Dermis lymphatic vessel endothelial cell (primary cell): ENCODE data around the gene PRMT2. TPM values are rescaled to one million over a fixed set of nuclear protein-coding genes. Genes with fewer than 3 reads are reported as not detected.

Source experiments
- total RNA-seq: library from RNA; depleted of rRNA; stranded (reverse); fragments of >200 nt; gene quantifications from 2 replicates; pipeline ENCODE4 v1.2.1, GENCODE V29; 2014

PRMT2 gene
- 136 and 141 TPM in 2 replicates for total RNA-seq

DNA sequence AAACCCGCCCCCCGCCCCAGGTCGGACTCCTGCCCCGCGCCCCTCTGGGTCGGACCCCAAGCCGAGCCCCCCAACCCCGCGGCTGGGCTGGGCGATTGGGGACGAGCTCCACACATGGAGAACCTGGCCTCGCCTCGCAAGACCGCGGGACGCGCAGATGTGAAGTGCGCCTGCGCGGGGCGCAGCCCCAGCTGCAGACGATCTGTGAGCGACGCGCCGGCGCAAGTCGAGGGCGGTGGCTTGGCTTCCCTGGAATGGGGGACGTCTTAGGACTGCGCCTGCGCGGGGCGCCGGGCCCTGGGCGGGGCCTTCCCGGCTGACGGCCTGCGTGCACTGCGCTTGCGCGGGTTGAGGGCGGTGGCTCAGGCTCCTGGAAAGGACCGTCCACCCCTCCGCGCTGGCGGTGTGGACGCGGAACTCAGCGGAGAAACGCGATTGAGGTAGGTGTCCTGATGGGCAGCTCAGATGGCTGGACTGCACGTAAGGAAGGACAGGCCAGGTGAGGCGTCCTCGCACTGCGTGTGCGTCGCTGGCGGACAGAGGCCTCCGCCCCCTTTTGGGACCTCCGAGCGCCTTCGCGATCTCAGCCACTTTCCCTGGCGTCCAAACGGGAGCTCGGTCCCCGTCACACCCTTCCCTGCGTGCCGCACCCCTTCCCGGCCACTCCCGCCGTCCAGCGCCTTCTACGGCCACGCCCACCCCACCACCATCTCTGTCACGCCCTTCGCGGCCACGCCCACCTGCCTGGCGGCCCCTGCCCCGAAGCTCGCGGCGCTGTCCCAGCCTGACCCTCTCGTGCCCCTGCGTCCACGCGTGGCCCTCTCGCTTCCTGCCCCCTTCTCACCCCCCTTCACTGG is at the start of gene PRMT2:
PRMT2 (plus strand) TSS at position 351 of the 857 bp plus-strand sequence. CDS start 1,278 bp downstream, outside the sequence.

DNA sequence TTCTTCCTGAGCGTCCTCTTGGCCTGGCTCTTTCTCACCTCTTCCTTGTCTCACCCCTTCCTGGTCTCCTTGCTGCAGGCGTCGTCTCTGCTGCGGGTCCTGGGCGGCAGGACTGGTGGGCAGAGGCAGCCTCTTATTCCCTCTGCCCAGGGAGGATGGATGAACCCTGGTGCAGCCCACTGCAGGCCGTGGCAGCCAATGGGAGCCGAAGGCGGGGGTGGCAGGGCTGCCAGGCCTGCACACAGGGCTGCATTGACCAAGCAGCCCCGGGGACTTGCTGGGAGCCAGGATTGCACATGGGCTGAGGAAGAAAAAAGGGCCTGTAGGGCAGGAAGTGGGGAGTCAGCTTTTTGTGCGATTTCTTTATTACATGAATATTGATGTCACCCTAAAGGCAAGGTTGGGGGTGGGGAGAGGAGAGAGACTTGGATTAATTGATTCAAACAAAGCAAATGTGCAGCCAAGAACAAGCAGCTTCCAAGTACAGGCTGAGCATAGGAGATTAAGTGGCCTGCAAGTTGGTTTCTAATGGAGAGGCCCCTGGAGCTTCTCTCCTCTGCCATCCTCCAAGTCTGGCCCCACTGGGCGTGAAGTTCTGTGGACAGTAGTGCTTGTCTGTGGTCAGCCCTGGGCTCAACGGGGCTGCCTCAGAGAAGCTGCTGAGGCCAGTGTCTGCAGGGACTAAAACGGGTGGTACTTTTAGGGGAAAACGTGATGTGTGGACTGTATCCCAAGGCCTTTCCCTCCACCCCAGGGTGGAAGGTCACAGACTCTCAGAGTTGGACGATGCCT is 30.3 kb upstream of the PRMT2 start, which contains the start of gene S100B:
S100B (minus strand) TSS at position 108 of the 792 bp plus-strand sequence. CDS start 2,667 bp downstream, outside the sequence.

Other genes with a start within 250 kb of the PRMT2 start
- gene DIP2A, start 176.8 kb upstream of the PRMT2 start, total RNA-seq, result 26.1 and 29.4 TPM in 2 replicates
- 0.22 TPM in 1 of 2 replicates, not detected in the other for gene S100B, start 30.6 kb upstream of the PRMT2 start, total RNA-seq